ENCODE measurements around the gene ERGIC1.

- TF ChIP-seq, protein P1, sequence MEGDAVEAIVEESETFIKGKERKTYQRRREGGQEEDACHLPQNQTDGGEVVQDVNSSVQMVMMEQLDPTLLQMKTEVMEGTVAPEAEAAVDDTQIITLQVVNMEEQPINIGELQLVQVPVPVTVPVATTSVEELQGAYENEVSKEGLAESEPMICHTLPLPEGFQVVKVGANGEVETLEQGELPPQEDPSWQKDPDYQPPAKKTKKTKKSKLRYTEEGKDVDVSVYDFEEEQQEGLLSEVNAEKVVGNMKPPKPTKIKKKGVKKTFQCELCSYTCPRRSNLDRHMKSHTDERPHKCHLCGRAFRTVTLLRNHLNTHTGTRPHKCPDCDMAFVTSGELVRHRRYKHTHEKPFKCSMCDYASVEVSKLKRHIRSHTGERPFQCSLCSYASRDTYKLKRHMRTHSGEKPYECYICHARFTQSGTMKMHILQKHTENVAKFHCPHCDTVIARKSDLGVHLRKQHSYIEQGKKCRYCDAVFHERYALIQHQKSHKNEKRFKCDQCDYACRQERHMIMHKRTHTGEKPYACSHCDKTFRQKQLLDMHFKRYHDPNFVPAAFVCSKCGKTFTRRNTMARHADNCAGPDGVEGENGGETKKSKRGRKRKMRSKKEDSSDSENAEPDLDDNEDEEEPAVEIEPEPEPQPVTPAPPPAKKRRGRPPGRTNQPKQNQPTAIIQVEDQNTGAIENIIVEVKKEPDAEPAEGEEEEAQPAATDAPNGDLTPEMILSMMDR (conservative IDR thresholded peaks at IDR 0.05; ENCODE audit: low read length): no peak
- TF ChIP-seq EZH2phosphoT487 (IDR thresholded peaks at IDR 0.05; ENCODE audit: borderline replicate concordance): no peak
Measured at GRCh38 chr5:172791726-172792445, 42.2 kb upstream of the ERGIC1 start.
